CD4-positive, alpha-beta T cell treated with Interleukin-15 for 4 hours (primary cell): ENCODE results near the gene CHPT1.

Experiments
- DNase-seq: peaks from one replicate; pipeline ENCODE4 v3.0.0-alpha.2; 2020; ENCODE audit warnings: low spot score

The CHPT1 gene

DNA sequence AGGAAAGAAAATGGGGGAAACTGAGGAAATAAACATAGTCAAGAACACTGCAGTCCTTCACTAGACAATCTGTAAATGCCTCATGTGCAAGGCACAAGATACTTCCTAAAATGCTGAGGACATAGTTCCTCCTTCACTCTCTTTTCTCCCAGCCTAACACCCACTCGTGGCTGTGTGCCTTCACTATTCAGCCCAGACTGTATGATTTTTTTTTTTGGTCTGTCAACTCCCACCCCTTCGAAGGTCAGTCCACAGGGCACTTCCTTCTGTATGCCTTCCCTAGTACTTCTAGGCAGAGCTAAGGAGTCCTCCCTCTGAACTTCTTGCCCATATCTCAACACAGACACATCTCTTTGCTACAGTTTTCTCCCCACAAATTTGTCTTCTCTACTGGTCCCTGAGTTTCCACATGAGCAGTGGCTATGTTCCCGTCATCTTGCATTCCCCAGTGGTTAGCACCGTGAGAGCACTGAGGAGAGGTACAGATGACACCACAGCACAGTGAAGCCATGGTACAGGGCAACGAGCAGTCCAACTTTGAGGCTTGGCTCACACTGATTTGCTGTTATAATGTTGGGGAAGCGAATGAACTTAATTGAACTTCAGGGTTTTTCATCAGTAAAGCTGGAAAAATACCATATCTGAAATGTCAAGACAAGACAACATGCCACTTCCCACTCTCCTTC lies 65.9 kb downstream of the CHPT1 start:
- no peak for DNase-seq

DNA sequence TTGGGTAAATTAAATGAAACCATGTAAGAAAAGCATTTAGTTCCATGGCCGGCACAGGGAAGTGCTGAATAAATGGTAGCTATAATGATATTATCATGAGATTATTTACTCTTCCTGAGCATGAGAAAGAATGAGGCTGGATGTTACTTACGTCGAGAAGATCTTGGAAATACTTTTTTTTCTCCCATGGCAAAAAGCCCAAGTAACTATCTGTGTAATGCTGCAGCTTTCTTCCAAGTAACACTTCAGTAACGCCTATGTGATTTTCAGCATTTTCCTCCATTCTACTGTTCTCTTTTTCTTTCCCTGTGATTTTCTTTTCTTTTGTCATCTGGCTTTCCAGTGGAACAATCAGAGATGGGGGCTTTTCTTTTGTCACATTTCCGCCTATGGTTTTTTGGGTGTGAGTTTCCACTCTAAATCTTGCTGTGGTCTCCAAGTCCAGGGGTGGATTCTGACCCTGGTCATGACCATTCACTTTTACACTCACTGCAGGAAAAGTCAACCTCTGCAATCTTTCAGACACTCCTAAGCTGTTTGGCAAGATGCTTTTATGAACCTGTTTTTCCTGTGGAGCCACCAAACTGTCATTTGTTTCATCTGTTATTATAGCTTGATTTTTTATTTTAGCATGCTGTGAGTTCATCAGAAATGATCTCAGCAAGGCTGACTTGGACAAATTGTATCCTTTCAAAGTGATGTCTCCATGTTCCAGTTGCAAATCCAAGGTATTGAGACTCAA lies 66.8 kb downstream of the CHPT1 start:
- no peak for DNase-seq

DNA sequence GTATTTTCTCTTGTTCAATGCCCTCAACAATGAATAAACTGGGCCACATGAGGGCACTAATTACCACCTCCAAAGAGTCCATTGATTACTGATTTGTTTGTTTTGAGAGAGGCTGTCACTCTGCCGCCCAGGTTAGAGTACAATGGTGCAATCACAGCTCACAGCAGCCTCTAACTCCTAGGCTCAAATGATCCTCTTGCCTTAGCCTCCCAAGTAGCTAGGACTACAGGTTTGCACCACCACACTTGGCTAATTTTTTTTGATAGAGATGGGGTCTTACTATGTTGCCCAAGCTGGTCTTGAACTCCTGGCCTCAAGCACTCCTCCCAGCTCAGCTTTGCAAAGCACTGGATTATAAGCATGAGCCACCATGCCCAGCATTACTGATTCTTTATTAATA lies 70.1 kb downstream of the CHPT1 start:
- DNase-seq, result no peak

DNA sequence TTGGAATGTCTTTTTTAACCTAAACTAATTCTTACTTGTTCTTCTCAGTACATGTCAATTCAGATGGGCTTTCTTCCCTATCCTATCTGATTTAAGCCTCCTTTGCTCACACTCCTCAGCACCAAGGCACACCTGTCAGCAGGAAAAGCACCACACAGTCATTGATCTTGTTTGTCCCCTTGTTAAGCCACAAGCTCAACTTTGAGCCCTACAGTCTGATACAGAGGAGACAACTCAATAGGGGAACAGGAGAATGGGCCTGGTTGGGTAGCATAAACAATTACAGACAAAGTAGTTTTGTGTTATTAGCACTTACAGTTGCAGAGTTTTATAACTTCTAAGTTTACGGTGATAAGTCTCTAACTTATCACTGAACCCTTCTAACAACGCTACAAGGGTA lies 71.3 kb downstream of the CHPT1 start:
- no peak for DNase-seq

DNA sequence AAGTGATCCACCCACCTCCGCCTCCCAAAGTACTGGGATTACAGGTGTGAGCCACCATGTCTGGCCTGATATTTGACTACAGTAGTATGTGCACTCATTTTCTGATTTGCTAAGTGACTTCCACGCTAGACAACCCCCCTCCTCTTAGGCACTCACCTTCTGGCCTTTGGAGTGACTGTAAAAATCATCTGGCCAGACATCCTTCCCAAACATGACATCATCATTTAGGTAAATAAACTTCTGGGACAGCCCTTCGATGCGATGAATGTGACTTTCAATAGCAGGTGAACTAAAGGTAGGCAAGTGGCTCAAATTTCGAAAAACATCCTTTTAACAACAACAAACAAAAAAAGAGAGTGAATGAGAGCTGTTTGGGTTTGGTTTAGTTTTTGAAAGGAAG lies 72.4 kb downstream of the CHPT1 start:
- DNase-seq, result no peak

DNA sequence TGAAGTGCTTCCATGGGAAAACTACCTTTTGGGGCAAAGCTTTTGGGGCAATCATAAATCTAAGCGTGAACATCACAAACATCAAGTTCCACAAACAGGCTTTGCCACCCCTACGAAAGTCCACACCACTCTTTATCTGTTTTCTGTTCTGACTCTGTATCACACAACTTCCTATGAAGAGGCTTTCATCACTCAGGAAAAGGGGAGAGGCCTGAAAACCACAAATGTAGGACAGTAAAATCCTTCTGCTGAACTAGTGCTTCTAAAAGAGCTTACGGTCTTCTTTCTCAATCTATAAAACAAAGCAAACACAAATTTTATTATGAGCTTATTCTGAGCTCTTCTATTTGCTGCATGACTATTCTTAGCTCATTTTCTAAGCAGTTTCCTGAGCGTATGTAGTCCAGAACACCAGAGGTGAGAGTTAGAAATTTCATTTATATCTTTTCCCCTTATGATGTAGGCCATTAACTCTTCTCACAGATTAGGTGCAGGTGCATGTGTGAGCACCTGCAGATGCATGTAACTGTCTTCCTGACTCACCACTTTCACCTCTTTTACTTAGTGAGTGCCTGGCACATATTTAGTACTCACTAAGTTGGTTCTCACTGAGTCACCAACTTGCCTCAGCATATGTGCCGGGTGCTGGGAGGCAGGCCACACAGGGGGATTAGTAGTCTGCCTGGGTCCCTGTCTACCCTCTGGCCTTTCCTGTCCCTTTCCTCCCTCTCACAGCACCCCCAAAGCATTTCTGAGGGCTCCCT lies 74.8 kb downstream of the CHPT1 start:
- no peak for DNase-seq

DNA sequence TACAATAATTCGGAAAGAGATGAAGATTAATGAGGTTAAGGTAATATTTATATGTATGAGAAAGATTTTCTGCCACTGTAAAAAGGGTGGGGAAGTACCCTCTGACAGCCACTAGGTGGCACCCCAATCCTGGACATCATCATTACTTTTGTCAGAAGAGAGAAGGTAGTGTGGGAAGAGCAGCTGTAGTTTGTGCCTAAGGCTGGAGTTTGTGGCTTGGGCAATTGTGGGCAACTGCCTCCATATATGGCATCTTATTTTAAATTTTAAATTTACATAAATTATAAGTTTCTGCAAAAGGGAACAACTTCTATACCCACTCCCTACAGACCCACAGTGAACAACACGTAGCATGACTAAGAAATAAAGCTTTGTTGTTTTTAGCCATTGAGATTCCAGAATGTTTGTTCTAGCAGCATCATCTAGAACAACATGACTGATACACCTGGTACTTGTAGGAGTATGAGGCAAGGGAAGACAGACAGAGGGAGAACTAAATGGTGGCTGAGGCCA lies 76.3 kb downstream of the CHPT1 start:
- DNase-seq, result peak; percentile 79

DNA sequence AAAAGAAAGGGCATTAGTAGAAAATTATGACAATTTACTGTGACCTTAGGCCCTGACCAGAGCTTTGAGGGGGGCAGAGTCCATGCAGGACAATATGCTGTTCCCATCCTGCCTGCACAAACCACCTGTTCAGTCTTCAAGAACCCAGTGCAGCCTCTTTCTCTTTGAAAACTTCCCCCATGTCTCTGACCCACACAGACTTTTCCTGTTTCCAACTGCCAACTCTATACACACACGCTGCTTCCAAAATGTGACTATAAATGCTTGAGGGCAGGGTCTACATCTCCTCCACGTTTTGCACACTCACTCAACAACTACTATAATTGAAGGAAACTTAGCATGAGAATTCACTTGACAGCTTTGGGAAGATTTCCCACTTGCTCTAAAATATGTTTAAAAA lies 78.4 kb downstream of the CHPT1 start:
- DNase-seq, result no peak

DNA sequence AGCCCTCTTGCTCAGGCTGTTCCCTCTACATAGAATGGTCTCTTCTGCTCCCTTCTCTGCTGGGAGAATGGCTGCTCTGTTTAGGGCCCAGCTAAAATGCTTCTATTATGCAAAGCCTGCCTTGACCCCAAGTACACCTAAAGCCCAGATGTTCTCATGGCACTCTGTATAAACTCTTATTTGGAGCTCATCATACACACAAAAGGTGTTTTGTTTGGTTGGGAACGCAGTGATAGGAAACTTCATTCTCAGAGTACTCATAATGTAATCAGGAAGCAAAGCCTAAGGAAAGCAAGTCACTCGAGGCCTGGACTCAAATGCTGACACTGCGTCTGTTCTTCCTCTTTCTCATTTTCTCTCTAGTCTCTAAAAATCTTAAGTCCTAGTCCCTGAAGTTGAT lies 80.0 kb downstream of the CHPT1 start:
- no peak for DNase-seq

DNA sequence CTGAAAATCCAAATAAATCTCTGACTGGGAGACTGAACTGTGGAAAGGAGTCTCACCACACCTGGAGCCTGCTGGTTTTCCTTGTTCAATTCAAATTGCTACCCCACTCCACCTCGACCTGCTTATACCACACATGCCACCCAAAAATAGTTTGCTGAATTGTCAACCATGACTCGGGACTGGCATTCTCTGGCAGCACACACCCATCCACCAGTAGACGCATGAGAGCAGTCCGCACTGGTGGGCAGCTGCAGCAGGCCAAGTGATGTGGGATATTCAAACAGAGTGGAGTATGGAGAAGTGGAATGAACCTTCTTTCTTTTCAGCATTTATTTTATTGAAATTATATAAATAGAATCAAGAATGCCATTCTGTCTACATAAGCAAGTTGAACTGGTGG lies 80.5 kb downstream of the CHPT1 start:
- DNase-seq, result no peak
